Measurements from ENCODE around the gene STEEP1.
A peak's percentile ranks its signal among the peaks of the same experiment; 100 is the strongest.

The STEEP1 gene

DNA sequence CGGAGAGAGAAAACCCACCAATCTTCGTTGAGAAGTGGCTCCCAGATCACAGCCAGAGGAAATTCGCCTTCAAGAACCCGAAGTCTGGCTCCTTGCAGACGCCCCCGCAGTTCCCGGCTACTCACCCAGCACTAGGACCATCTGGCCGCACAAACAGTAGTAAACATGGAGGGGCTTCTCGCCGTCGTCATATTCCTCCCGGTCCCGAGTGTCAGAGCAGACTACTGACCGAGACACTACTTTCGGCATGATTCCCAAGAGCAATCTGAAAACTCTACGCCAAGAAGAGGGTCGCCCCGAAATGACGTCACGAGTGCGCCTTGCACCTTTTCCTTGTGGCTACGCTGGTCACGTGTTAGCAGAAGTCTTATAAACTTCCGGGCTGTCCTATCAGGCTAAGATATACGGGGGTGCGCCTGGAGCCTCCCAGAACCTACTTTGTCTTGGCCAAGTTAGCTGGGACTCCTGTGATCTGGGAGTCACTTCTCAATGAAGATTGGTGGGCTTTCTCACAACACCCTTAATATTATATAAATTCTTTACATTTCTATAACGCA, at the start of gene STEEP1:
Gene STEEP1 (minus strand): TSS at position 303 of the 557 bp plus-strand sequence. CDS start 54 bp downstream, at position 249.
- peak; percentile 91 for DNase-seq

GRCh38 chrX:119614776-119615175, 49.6 kb upstream of the STEEP1 start:
- DNase-seq: no peak

GRCh38 chrX:119607018-119607389, 41.8 kb upstream of the STEEP1 start:
- no peak for DNase-seq

- DNase-seq: peak; percentile 91
Observed at GRCh38 chrX:119606280-119607017, 41.2 kb upstream of the STEEP1 start, which contains the start of gene NKRF. Gene NKRF, minus strand, starts transcription at chrX:119606424.

- DNase-seq: peak; percentile 58
Observed at GRCh38 chrX:119605464-119606279, 40.5 kb upstream of the STEEP1 start.

- no peak for DNase-seq
Observed at GRCh38 chrX:119604766-119605463, 39.7 kb upstream of the STEEP1 start.

GRCh38 chrX:119602701-119603255, 37.6 kb upstream of the STEEP1 start:
- DNase-seq: no peak

GRCh38 chrX:119589810-119590209, 24.6 kb upstream of the STEEP1 start:
- no peak for DNase-seq

GRCh38 chrX:119583431-119584059, 18.3 kb upstream of the STEEP1 start:
- no peak for DNase-seq

DNA sequence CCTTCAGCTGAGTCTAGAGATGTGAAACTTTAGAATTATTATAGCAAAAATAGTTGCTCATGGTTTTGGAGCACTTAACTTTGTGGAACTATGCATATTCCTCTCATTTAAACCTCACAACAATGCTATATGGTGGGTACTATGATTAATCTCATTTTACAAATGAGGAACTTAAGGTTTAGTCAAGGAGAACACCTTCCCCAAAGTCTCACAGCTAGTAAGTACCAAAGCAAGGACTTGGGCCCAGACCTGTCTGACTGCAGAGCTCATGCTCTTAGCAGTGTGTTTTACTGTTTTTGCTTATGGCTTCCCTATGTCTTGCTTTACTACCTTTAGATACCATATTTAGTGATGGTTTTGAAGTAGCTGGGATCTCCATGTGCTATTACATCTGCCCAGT, 14.2 kb upstream of the STEEP1 start:
- no peak for DNase-seq

GRCh38 chrX:119574394-119575266, 9.4 kb upstream of the STEEP1 start, which contains the start of gene UBE2A:
Gene UBE2A, plus strand, starts transcription at chrX:119574563. Its CDS starts 149 bp downstream, at chrX:119574712.
- DNase-seq: peak; percentile 92

DNA sequence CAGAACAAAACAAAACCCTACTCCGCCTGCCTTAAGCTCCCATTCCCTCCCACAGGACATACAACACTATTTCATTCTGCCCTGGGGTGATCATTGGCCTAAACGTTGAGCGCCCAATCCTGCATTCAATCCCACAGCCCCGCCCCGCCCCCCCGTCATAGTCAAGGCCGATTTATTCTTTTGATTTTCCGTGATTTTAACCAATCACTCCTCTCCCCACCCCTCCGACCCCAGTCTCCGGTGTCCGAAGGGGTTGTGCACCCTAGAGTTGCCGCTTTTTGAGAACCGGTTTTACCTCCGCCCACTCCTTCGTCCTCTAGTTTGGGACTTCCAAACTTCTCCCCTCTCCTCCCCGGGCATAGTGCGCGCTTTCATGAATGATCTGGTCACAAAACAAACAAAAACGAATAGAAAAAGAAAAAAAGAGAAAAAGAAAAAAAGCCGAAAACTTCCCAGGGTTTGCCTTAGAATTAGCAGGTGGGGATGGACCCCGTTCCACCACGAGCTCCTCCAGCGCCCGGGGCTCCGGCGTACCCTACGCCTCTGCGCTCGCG, 8.7 kb upstream of the STEEP1 start:
- peak; percentile 50 for DNase-seq

DNA sequence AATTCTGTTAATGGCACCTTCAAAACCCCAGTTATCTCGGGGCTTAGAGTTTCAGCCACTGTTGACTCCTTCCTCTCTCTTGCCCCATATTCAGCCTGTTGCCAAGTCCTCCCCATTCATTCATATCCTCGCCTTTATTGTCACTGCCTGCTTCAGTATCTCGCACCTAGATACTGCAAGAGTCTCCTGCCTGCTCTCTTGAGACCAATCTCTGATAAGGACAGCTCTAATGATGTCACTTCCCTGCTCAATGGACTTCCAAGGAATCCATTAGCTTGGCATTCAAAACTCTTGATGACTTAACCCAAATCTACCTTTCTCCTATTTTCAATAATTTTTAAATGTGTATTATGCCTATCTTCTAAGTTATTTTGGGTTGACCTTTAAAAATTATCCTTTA, 8.0 kb upstream of the STEEP1 start:
- no peak for DNase-seq

- no peak for DNase-seq
Observed at GRCh38 chrX:119570351-119570835, 5.2 kb upstream of the STEEP1 start.

GRCh38 chrX:119552508-119552907, 12.7 kb downstream of the STEEP1 start:
- no peak for DNase-seq

DNA sequence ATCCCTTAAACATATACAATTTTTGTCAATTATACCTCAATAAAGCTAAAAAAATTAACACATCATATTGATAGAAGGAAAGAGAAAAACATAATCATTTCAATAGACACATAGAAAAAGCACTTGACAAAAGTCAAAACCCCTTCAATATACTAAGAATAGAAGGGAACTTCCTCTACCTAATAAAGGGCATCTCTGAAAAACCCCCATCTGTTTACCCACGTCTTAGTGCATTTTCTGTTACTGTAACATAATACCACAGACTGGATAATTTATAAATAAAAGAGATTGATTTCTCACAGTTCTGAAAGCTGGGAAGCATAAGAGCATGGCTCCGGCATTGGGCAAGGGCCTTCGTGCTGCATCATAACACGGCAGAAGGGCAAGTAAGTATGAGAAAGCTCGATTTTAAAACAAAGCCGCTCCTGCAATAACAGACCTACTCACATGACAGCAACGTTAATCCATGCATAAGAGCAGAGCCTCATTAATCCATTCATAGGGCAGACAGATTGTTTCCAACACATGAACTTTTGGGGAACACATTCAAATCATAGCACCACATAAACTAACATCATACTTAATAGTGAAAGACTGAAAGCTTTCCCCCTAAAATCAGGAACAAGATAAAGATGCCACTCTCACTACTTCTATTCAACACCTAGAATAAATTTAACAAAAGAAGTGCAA, 15.7 kb downstream of the STEEP1 start:
- no peak for DNase-seq

DNA sequence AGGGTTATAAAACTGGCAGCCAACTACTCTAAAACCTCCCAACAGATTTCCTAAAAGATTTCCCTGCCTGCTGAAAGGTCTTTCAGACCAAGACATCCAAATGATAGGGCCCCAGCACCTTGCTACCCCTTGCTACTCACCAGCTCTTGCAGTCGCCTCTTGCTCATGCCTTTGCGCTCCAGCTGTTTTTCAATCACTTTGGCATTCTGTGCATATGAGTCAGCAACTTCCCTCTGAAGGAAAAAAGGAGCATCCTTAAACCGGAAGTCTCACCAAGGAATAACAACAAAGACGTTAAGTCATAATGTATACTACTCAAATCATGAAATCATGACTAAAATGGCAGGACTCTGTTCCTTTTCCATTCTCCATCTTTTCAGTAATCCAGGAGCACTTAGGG, 24.0 kb downstream of the STEEP1 start:
- no peak for DNase-seq

GRCh38 chrX:119539872-119540271, 25.3 kb downstream of the STEEP1 start:
- no peak for DNase-seq

DNA sequence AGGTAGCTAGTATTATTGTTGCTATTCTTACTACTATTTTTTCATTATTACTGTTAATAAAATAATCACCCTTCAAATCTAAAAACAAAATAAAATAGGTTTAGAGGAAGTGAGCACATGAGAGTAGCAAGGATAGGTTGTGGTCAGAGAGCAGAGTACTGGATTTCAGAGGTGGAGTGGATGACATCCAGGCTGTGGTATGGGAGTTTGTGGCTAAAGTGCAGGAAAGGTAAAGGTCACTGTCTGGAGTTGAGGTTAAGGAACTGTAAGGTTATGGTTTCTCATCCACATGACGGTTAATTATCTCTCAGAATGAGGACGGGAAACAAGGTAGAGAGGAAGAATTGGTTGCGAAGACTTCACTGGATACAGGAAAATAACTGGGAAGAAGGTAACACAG, 27.7 kb downstream of the STEEP1 start:
- no peak for DNase-seq

All from right forelimb (tissue), 1 donor.